Liver (tissue), 9 donors: ENCODE results near the gene CAPN7. TPM values are rescaled to one million over a fixed set of nuclear protein-coding genes. Genes with fewer than 3 reads are reported as not detected.
A peak's percentile ranks its signal among the peaks of the same experiment; 100 is the strongest.

Experiments
- DNase-seq: peaks from one replicate; pipeline ENCODE4 v3.0.0-alpha.2; 2017; ENCODE audit warnings: low spot score
- H3K27ac ChIP-seq, 2 donors: one replicate each; pipeline ENCODE4 v1.7.0; 2013; ENCODE audit warnings: inconsistent platforms in 2 of 2, low read length in 2 of 2, control low read depth in 1 of 2, low read depth in 1 of 2, mild to moderate bottlenecking in 1 of 2
- H3K27me3 ChIP-seq, 4 donors: one replicate each; pipeline versions ENCODE4 v1.6.1 to v1.7.0; 2013; ENCODE audit warnings: low read length in 3 of 4, inconsistent platforms in 1 of 4, mild to moderate bottlenecking in 1 of 4, moderate library complexity in 1 of 4; ENCODE audit not compliant: control insufficient read depth in 4 of 4, insufficient read depth in 4 of 4
- H3K36me3 ChIP-seq, 4 donors: one replicate each; pipeline versions ENCODE4 v1.6.1 to v1.7.0; 2013; ENCODE audit warnings: low read length in 3 of 4, mild to moderate bottlenecking in 3 of 4, low read depth in 1 of 4, moderate library complexity in 1 of 4; ENCODE audit not compliant: control insufficient read depth in 4 of 4, insufficient read depth in 3 of 4
- H3K4me1 ChIP-seq, 4 donors: one replicate each; pipeline versions ENCODE4 v1.6.1 to v1.7.0; 2013; ENCODE audit warnings: low read length in 3 of 4, mild to moderate bottlenecking in 3 of 4, moderate library complexity in 1 of 4; ENCODE audit not compliant: control insufficient read depth in 4 of 4, insufficient read depth in 4 of 4
- H3K4me3 ChIP-seq, 3 donors: one replicate each; pipeline versions ENCODE4 v1.6.1 to v1.7.0; 2013; ENCODE audit warnings: low read length in 3 of 3, control low read depth in 1 of 3, low read depth in 1 of 3, mild to moderate bottlenecking in 1 of 3
- H3K9ac ChIP-seq, 2 donors: one replicate each; pipeline ENCODE4 v1.7.0; 2013; ENCODE audit warnings: low read length in 2 of 2, mild to moderate bottlenecking in 2 of 2, moderate library complexity in 2 of 2, control low read depth in 1 of 2, low read depth in 1 of 2
- H3K9me3 ChIP-seq, 4 donors: one replicate each; pipeline versions ENCODE4 v1.6.1 to v1.7.0; 2013; ENCODE audit warnings: low read length in 3 of 4; ENCODE audit not compliant: control insufficient read depth in 4 of 4
- ATF3 ChIP-seq: IDR thresholded peaks from 2 replicates; pipeline ENCODE4 v1.6.1; 2016; ENCODE audit warnings: antibody characterized with exemption
- EGR1 ChIP-seq, 2 donors: IDR thresholded peaks; 2 replicates each; pipeline ENCODE4 v1.6.1; 2016 to 2018; ENCODE audit warnings: antibody characterized with exemption in 2 of 2, low read depth in 2 of 2
- FOXA1 ChIP-seq: IDR thresholded peaks from 2 replicates; pipeline ENCODE4 v1.6.1; 2016; ENCODE audit warnings: antibody characterized with exemption
- FOXA2 ChIP-seq: IDR thresholded peaks from 2 replicates; pipeline ENCODE4 v1.6.1; 2016; ENCODE audit warnings: antibody characterized with exemption
- GABPA ChIP-seq, 2 donors: IDR thresholded peaks in 1 of 2; conservative IDR thresholded peaks in 1 of 2; 2 replicates each; pipeline ENCODE4 v1.6.1; 2016; ENCODE audit warnings: antibody characterized with exemption in 2 of 2, mild to moderate bottlenecking in 1 of 2, moderate library complexity in 1 of 2
- HNF4A ChIP-seq, 2 donors: conservative IDR thresholded peaks; 2 replicates each; pipeline ENCODE4 v1.6.1; 2016; ENCODE audit warnings: antibody characterized with exemption in 2 of 2, mild to moderate bottlenecking in 2 of 2
- HNF4G ChIP-seq: IDR thresholded peaks from 2 replicates; pipeline ENCODE4 v1.6.1; 2016; ENCODE audit warnings: antibody characterized with exemption
- JUND ChIP-seq, 2 donors: IDR thresholded peaks; 2 replicates each; pipeline ENCODE4 v1.6.1; 2016; ENCODE audit warnings: antibody characterized with exemption in 2 of 2
- MAX ChIP-seq: IDR thresholded peaks from 2 replicates; pipeline ENCODE4 v1.6.1; 2016; ENCODE audit warnings: antibody characterized with exemption
- NR2F2 ChIP-seq: IDR thresholded peaks from 2 replicates; pipeline ENCODE4 v1.6.1; 2016; ENCODE audit warnings: antibody characterized with exemption
- RAD21 ChIP-seq, 2 donors: IDR thresholded peaks; 2 replicates each; pipeline ENCODE4 v1.6.1; 2016; ENCODE audit warnings: antibody characterized with exemption in 2 of 2, mild to moderate bottlenecking in 2 of 2
- REST ChIP-seq: IDR thresholded peaks from 2 replicates; pipeline ENCODE4 v1.6.1; 2016; ENCODE audit warnings: antibody characterized with exemption, mild to moderate bottlenecking
- RXRA ChIP-seq, 2 donors: IDR thresholded peaks; 2 replicates each; pipeline ENCODE4 v1.6.1; 2017 to 2018; ENCODE audit warnings: antibody characterized with exemption in 2 of 2, mild to moderate bottlenecking in 1 of 2
- SP1 ChIP-seq: IDR thresholded peaks from 2 replicates; pipeline ENCODE4 v1.6.1; 2018; ENCODE audit warnings: antibody characterized with exemption, mild to moderate bottlenecking
- TAF1 ChIP-seq: conservative IDR thresholded peaks from 2 replicates; pipeline ENCODE4 v1.6.1; 2016; ENCODE audit warnings: antibody characterized with exemption, mild to moderate bottlenecking
- YY1 ChIP-seq: IDR thresholded peaks from 2 replicates; pipeline ENCODE4 v1.6.1; 2016; ENCODE audit warnings: antibody characterized with exemption, mild to moderate bottlenecking
- ZBTB33 ChIP-seq: IDR thresholded peaks from 2 replicates; pipeline ENCODE4 v1.6.1; 2016; ENCODE audit warnings: antibody characterized with exemption
- WGBS: extraction: QIAGEN DNeasy Blood & Tissue Kit; methylation state at CpG from one replicate; pipeline ENCODE4 v1.1.7; 2013; 5-methylcytosine and 5-hydroxymethylcytosine counted together
- polyA plus RNA-seq, 2 donors: library from polyadenylated mRNA; stranded (reverse) in 1 of 2; unstranded in 1 of 2; fragments of 200-250 nt in 1 of 2; fragments of >200 nt in 1 of 2; fragmentation: Nextera tagmentation in 1 of 2; extraction: Ambion mirVana in 1 of 2; gene quantifications; one replicate each; pipeline versions ENCODE4 v1.2.1 to v1.2.3, GENCODE V29; 2013 to 2015
- total RNA-seq, 2 donors: library from RNA; depleted of rRNA; stranded (reverse); fragments of >200 nt; gene quantifications; one replicate each; pipeline ENCODE4 v1.2.3, GENCODE V29; 2014
- donor health status: healthy.
- donor health status: healthy.
- donor health status: healthy.
- donor health status: healthy.
- donor health status: healthy.

CAPN7 gene
- total and polyA plus RNA-seq, 4 donors: 9.5 to 41.9 (median 17.9) TPM

- H3K36me3 ChIP-seq: peaks cover 0 to 9% (median 0%) of the 10 kb centered on the region in 4 donors
- peak overlapping the region in 1 of 2 donors; percentile 19 for H3K27ac ChIP-seq
- no peaks in the 10 kb centered on the region for H3K9me3 ChIP-seq
- peaks cover 0 to 13% (median 9%) of the 10 kb centered on the region in 4 donors for H3K4me1 ChIP-seq
- DNase-seq: no peak
- WGBS: 93% methylated on average over 10 of the region's 10 CpGs
- H3K27me3 ChIP-seq: no peaks in the 10 kb centered on the region
- H3K9ac ChIP-seq: no peak overlapping the region
- H3K4me3 ChIP-seq: no peak overlapping the region
- TF ChIP-seq ATF3: no peak
- no peak for TF ChIP-seq EGR1 (IDR thresholded peaks at IDR 0.05; ENCODE audit: low read depth in 2 of 2)
- TF ChIP-seq FOXA1: no peak
- TF ChIP-seq RXRA (IDR thresholded peaks at IDR 0.05): no peak
- TF ChIP-seq TAF1: no peak
- TF ChIP-seq NR2F2: no peak
- TF ChIP-seq MAX: no peak
- no peak for TF ChIP-seq YY1
- no peak for TF ChIP-seq REST
- no peak for TF ChIP-seq RAD21 (IDR thresholded peaks at IDR 0.05)
- no peak for TF ChIP-seq GABPA (IDR thresholded peaks at IDR 0.05 in 1 of 2, conservative IDR thresholded peaks at IDR 0.05 in 1 of 2)
- TF ChIP-seq FOXA2: no peak
- TF ChIP-seq ZBTB33: no peak
- no peak for TF ChIP-seq HNF4G
Measured at GRCh38 chr3:15288331-15289035, 82.4 kb downstream of the CAPN7 start.

GRCh38 chr3:15289661-15290060, 83.6 kb downstream of the CAPN7 start:
- Histone ChIP-seq H3K9ac (no peak overlapping the region), H3K9me3 (no peaks in the 10 kb centered on the region), H3K27ac (no peak overlapping the region), H3K27me3 (no peaks in the 10 kb centered on the region), H3K4me1 (peaks cover 0 to 14% (median 9%) of the 10 kb centered on the region in 4 donors), H3K4me3 (no peak overlapping the region), H3K36me3 (peaks cover 0 to 9% (median 0%) of the 10 kb centered on the region in 4 donors)
- 90% methylated on average over 1 of the region's 1 CpG for WGBS
- no peak for DNase-seq
- TF ChIP-seq ATF3 (no peak), TAF1 (no peak), ZBTB33 (no peak), HNF4A (conservative IDR thresholded peaks at IDR 0.05) (no peak), NR2F2 (no peak), SP1 (no peak), YY1 (no peak), EGR1 (IDR thresholded peaks at IDR 0.05; ENCODE audit: low read depth in 2 of 2) (no peak), RXRA (IDR thresholded peaks at IDR 0.05) (no peak), FOXA1 (no peak), REST (no peak), JUND (IDR thresholded peaks at IDR 0.05) (no peak)
